ENCODE data around the gene MPO.

MPO gene

DNA sequence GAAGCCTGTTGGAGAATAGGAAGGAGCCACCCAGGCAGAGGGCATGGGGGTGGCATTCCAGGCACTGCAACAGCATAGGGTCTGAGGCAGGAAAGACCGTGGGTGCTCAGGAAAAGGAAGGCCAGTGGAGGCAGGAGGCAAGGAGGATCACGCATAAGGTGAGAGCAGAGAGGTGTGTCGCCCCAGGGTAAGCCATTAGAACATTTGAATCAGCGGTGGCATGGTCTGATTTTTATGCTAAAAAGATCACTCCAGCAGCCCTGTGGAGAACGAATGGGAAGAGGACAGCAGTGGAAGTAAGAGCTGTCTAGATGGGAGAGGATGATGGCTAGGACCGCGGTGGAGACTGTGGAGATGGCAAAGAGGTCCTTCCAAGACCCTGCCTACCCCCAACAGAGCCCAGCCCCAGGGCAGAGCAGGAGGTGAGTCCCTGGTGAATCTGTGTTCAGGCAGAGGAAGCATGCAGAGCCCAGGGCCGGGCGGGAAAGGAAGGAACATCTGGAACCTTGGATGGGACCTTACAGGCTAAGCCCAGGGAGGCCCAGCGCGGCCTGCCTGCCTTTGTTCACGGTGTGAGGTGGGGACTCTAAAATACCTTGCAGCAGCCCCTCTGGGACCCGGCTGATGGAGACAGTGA lies 34.5 kb downstream of the MPO start:
- Histone ChIP-seq H3K4me1 (ENCODE audit: control insufficient read depth in 1 of 2, insufficient read depth in 2 of 2, low read length in 2 of 2) (peaks cover 0 to 10% of the 10 kb centered on the region in 2 donors), H3K36me3 (ENCODE audit: control insufficient read depth in 1 of 2, insufficient read depth in 2 of 2, low read length in 2 of 2) (no peaks in the 10 kb centered on the region), H3K27me3 (ENCODE audit: low read depth, low read length) (peaks cover 28% of the 10 kb centered on the region), H3K4me3 (ENCODE audit: low read depth in 1 of 2, low read length in 2 of 2) (no peak overlapping the region), H3K27ac (ENCODE audit: low read length) (no peak overlapping the region), H3K9me3 (ENCODE audit: control insufficient read depth in 1 of 2, low read length in 2 of 2) (no peaks in the 10 kb centered on the region)

DNA sequence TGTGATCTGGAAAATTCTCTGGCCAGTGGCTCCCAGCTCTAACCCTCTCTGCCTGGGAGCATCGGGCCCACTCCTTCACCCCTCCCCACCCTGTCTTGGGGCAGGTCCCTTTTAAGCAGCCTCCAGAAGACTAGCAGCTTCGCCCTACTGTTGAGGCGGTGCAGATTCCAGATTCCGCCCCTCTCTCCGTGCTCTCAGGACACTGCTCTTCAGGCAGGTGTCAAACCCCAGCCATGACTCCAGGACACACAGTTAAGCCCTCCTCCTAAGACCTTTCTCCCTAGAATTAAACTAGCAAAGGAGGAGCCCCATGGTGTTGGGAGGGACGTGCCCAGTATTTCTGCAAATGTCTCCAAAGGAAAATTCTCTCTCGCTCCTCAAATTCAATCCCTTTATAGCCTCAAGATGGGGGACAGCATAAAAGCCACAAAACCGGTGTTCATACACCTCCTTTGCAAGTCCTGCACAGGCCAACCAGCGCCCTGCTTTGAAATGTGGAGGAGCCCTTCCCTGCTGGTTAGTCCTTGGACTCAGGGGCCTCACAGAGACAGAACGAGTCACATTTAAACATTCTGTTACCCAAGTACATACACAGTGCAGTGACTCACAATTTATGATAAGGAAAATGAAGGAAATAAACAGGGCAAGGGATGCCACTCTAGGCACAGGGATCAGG lies 35.2 kb downstream of the MPO start:
- Histone ChIP-seq H3K27me3 (ENCODE audit: low read depth, low read length) (peaks cover 28% of the 10 kb centered on the region), H3K4me3 (ENCODE audit: low read depth in 1 of 2, low read length in 2 of 2) (no peak overlapping the region), H3K36me3 (ENCODE audit: control insufficient read depth in 1 of 2, insufficient read depth in 2 of 2, low read length in 2 of 2) (no peaks in the 10 kb centered on the region), H3K9me3 (ENCODE audit: control insufficient read depth in 1 of 2, low read length in 2 of 2) (no peaks in the 10 kb centered on the region), H3K27ac (ENCODE audit: low read length) (no peak overlapping the region), H3K4me1 (ENCODE audit: control insufficient read depth in 1 of 2, insufficient read depth in 2 of 2, low read length in 2 of 2) (peaks cover 0 to 10% of the 10 kb centered on the region in 2 donors)

DNA sequence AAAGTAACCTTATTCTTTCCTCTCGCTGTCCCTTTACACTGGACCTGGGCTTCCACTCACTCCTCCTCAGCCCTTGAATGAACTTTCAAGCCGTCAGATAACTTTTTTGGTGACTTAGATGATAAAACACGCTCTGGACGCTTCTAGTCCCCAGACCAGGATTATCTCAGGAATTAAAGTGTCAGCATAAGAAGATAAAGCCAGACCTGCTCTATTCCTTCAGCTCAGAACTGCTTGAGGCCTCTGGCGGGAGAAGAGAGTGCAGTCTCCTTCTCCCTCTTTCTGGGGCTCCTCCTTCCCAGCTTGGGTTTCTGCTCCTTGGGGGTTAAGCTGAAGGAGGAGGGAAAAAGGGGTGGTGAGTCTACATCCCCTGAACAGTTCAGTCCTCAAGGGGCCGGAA lies 35.8 kb downstream of the MPO start:
- no peak overlapping the region for H3K27ac ChIP-seq (ENCODE audit: low read length)
- no peak overlapping the region for H3K4me3 ChIP-seq (ENCODE audit: low read depth in 1 of 2, low read length in 2 of 2)
- peaks cover 0 to 9% of the 10 kb centered on the region in 2 donors for H3K4me1 ChIP-seq (ENCODE audit: control insufficient read depth in 1 of 2, insufficient read depth in 2 of 2, low read length in 2 of 2)
- peaks cover 28% of the 10 kb centered on the region for H3K27me3 ChIP-seq (ENCODE audit: low read depth, low read length)
- H3K36me3 ChIP-seq (ENCODE audit: control insufficient read depth in 1 of 2, insufficient read depth in 2 of 2, low read length in 2 of 2), result no peaks in the 10 kb centered on the region
- H3K9me3 ChIP-seq (ENCODE audit: control insufficient read depth in 1 of 2, low read length in 2 of 2), result no peaks in the 10 kb centered on the region

DNA sequence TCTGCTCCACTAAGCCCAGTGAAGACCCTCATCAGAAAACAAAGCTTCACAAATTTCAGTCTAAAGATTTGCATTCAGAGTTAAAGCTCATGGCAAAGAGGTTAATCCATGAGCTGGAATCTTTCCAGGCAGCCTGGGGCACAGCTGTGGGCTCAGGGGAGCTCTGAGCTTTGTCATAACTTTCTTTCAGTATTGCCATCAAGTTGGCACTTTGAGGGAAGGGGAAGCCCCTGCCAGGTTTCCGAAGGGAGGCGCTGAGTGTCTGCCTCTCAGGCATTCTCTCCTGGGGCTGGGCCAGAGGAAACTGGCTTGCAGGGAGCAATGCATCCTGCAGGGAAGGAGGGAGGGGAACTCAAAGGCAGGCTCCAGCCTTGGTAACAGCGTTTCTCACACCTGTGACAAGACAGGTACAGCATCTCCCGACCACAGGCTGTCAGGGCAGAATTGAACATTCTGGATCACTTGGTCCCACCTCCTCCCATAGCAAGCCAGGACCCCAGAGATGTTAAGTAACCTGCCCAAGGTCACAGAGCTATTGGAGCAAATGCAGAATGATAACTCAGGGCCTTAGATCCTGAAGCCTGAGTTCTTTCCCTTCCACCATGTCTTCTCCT lies 38.5 kb downstream of the MPO start:
- Histone ChIP-seq H3K27me3 (ENCODE audit: low read depth, low read length) (peaks cover 23% of the 10 kb centered on the region), H3K4me3 (ENCODE audit: low read depth in 1 of 2, low read length in 2 of 2) (no peak overlapping the region), H3K27ac (ENCODE audit: low read length) (no peak overlapping the region), H3K36me3 (ENCODE audit: control insufficient read depth in 1 of 2, insufficient read depth in 2 of 2, low read length in 2 of 2) (no peaks in the 10 kb centered on the region), H3K9me3 (ENCODE audit: control insufficient read depth in 1 of 2, low read length in 2 of 2) (no peaks in the 10 kb centered on the region), H3K4me1 (ENCODE audit: control insufficient read depth in 1 of 2, insufficient read depth in 2 of 2, low read length in 2 of 2) (no peaks in the 10 kb centered on the region)

DNA sequence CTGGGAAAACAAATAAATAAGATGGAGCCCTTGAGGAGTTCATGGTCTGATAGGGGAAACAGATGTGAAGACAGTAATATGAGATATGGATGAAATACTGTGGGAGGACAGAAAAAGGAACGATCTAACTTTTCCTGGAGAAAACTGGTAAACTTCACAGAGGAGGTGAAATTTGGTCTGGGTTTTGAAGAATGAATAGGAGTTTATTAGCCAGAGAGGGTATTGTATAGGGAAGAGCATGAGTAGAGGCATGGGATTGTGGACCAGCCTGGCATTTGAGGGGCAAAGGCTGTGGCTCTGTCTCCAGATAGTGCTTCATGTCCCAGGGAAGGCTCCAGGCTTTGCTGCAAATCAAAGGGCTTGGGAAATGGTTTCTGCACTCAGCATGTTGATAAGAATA lies 40.7 kb downstream of the MPO start:
- no peaks in the 10 kb centered on the region for H3K4me1 ChIP-seq (ENCODE audit: control insufficient read depth in 1 of 2, insufficient read depth in 2 of 2, low read length in 2 of 2)
- no peak overlapping the region for H3K27ac ChIP-seq (ENCODE audit: low read length)
- H3K27me3 ChIP-seq (ENCODE audit: low read depth, low read length), result peaks cover 14% of the 10 kb centered on the region

DNA sequence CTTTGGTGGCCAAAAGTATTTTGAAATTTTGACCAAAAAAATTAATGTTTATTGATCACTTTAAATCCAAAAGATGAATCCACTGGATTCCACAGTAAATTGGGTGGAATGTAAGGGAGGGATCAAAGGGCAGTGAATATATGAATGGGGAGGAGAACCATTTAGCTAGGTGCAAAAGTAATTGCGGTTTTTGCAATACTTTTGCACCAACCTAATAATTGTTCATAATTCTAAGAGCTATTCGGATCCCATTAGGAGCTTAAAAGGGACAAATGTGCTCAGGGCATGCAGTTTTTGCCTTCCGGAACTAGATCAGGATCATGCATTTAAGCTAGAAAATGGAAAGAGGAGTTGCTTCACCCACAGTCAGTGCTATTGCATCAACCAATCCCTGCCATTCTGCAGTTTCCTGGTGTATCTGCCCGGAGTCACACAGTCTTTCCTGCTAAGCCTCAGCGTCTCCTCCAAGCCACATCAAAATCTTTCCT lies 42.5 kb downstream of the MPO start, which contains the start of gene LPO:
LPO (plus strand) TSS at position 438 of the 488 bp plus-strand sequence. CDS start 4,396 bp downstream, outside the sequence.
- Histone ChIP-seq H3K27ac (ENCODE audit: low read length) (no peak within 1 kb of the TSS), H3K27me3 (ENCODE audit: low read depth, low read length) (peaks cover 10% of the 10 kb centered on the region), H3K4me1 (ENCODE audit: control insufficient read depth in 1 of 2, insufficient read depth in 2 of 2, low read length in 2 of 2) (no peaks in the 10 kb centered on the region), H3K4me3 (ENCODE audit: low read depth in 1 of 2, low read length in 2 of 2) (no peak within 1 kb of the TSS), H3K9me3 (ENCODE audit: control insufficient read depth in 1 of 2, low read length in 2 of 2) (no peaks in the 10 kb centered on the region), H3K36me3 (ENCODE audit: control insufficient read depth in 1 of 2, insufficient read depth in 2 of 2, low read length in 2 of 2) (no peaks in the 10 kb centered on the region)

More for the DNA sequence above, 40.7 kb downstream of the MPO start:
- no peaks in the 10 kb centered on the region for H3K36me3 ChIP-seq (ENCODE audit: control insufficient read depth in 1 of 2, insufficient read depth in 2 of 2, low read length in 2 of 2)
- no peak overlapping the region for H3K4me3 ChIP-seq (ENCODE audit: low read depth in 1 of 2, low read length in 2 of 2)
- no peaks in the 10 kb centered on the region for H3K9me3 ChIP-seq (ENCODE audit: control insufficient read depth in 1 of 2, low read length in 2 of 2)

DNA sequence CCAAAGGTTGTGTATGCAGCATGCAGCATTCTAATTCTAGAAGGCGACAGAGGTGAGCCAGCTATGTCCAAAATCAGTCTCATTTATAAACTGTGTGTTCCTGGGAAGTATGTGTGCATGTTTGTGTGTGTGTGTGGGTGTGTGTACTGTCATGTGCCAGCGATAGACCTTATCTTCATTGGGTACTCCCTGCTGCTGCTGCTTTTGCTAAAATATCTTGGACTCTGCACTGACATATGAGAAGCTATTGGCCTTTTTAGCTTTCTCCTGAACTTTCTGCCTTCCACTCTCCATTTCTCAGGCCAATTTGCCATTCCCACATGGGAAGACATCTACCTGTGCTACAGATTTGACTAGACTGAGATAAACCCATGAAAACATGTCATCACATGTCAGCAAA lies 44.3 kb downstream of the MPO start:
- peaks cover under 1% of the 10 kb centered on the region for H3K27me3 ChIP-seq (ENCODE audit: low read depth, low read length)
- no peaks in the 10 kb centered on the region for H3K36me3 ChIP-seq (ENCODE audit: control insufficient read depth in 1 of 2, insufficient read depth in 2 of 2, low read length in 2 of 2)
- H3K4me3 ChIP-seq (ENCODE audit: low read depth in 1 of 2, low read length in 2 of 2), result no peak overlapping the region

DNA sequence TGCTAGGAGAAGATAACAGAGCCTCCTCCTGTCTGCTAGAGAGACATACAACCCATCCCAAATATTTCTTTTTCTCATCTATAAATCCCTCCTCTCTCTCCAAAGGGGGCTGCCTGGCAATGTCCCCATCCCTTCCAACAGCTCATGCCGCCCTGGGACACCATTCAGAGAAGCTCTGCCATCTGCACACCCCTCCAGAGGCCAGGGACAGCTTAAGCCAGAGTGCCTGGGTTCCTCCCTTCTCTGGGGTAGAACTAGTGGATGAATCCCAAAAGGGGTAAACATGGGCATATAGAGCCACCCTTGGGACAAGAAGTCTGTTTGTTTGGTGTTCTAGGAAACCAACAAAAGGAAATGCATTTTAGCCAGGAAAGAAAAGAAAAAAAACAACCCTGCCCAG lies 44.9 kb downstream of the MPO start:
- no peaks in the 10 kb centered on the region for H3K36me3 ChIP-seq (ENCODE audit: control insufficient read depth in 1 of 2, insufficient read depth in 2 of 2, low read length in 2 of 2)
- no peak overlapping the region for H3K4me3 ChIP-seq (ENCODE audit: low read depth in 1 of 2, low read length in 2 of 2)
- H3K4me1 ChIP-seq (ENCODE audit: control insufficient read depth in 1 of 2, insufficient read depth in 2 of 2, low read length in 2 of 2), result peaks cover 0 to 4% of the 10 kb centered on the region in 2 donors
- no peaks in the 10 kb centered on the region for H3K27me3 ChIP-seq (ENCODE audit: low read depth, low read length)
- H3K27ac ChIP-seq (ENCODE audit: low read length), result no peak overlapping the region
- no peaks in the 10 kb centered on the region for H3K9me3 ChIP-seq (ENCODE audit: control insufficient read depth in 1 of 2, low read length in 2 of 2)

More for the DNA sequence above, 44.3 kb downstream of the MPO start:
- Histone ChIP-seq H3K9me3 (ENCODE audit: control insufficient read depth in 1 of 2, low read length in 2 of 2) (no peaks in the 10 kb centered on the region), H3K27ac (ENCODE audit: low read length) (no peak overlapping the region), H3K4me1 (ENCODE audit: control insufficient read depth in 1 of 2, insufficient read depth in 2 of 2, low read length in 2 of 2) (peaks cover 0 to 1% of the 10 kb centered on the region in 2 donors)

DNA sequence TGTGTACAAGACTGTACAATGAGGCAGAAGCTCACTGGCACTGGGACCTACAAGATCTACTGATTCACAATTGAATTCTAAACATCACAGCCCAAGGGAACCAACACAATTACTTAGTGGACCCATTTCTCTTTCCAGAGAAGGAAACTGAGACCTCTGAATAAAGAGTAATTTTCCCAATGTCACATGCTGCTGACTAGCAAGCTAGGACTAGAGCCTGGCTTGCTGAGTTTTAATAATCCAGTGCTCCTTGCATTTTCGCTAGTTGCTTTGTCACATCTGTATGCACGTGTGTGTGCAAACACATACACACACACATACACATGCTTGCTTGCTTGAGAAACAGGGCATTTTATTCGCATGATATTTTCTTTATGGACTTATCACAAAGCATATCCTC lies 46.2 kb downstream of the MPO start:
- Histone ChIP-seq H3K36me3 (ENCODE audit: control insufficient read depth in 1 of 2, insufficient read depth in 2 of 2, low read length in 2 of 2) (no peaks in the 10 kb centered on the region), H3K27ac (ENCODE audit: low read length) (no peak overlapping the region), H3K4me3 (ENCODE audit: low read depth in 1 of 2, low read length in 2 of 2) (no peak overlapping the region), H3K9me3 (ENCODE audit: control insufficient read depth in 1 of 2, low read length in 2 of 2) (no peaks in the 10 kb centered on the region), H3K4me1 (ENCODE audit: control insufficient read depth in 1 of 2, insufficient read depth in 2 of 2, low read length in 2 of 2) (peaks cover 0 to 4% of the 10 kb centered on the region in 2 donors), H3K27me3 (ENCODE audit: low read depth, low read length) (no peaks in the 10 kb centered on the region)

DNA sequence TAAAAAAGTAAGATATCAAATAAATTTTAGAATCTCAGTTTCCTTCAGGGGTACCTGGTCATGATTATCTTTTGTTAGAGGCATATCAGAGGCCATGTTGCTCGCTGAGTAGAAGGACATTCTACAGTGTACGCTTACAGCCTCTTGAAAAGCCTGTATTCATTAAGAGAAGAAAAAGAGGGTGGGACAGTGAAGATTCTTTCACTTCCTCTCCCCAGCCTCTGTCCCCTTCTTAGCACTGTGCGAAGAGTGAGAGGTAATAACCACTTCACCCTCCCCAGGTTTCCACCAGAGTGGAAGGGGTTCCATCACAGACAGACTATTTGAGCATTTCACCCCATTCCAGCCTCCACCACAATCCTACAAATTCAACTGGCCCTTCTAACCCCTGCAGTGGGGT lies 47.2 kb downstream of the MPO start:
- Histone ChIP-seq H3K9me3 (ENCODE audit: control insufficient read depth in 1 of 2, low read length in 2 of 2) (no peaks in the 10 kb centered on the region), H3K27me3 (ENCODE audit: low read depth, low read length) (no peaks in the 10 kb centered on the region), H3K4me3 (ENCODE audit: low read depth in 1 of 2, low read length in 2 of 2) (no peak overlapping the region), H3K4me1 (ENCODE audit: control insufficient read depth in 1 of 2, insufficient read depth in 2 of 2, low read length in 2 of 2) (peaks cover 0 to 4% of the 10 kb centered on the region in 2 donors), H3K36me3 (ENCODE audit: control insufficient read depth in 1 of 2, insufficient read depth in 2 of 2, low read length in 2 of 2) (no peaks in the 10 kb centered on the region), H3K27ac (ENCODE audit: low read length) (no peak overlapping the region)

DNA sequence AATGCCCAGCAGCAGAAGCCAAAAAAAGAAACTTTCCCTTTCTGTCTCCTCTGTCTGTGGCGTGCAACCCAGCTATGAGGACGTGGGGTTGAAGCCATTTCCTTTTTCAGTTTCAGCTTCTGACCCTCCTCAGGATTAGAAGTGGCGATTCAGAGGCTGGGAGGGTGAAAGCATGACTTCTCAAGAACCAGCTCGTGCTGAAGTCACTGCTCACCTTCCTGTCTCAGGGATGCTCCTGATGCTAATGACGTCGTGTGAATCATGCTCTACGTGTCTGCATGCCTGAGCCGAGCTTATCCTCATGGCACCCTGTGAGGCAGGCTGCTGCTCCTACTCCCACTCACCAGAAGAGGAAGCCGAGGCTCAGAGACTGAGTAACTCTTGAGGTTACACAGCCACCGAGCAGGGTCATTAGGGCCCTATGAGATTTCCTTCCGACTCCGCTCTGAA lies 48.0 kb downstream of the MPO start:
- Histone ChIP-seq H3K27ac (ENCODE audit: low read length) (no peak overlapping the region), H3K4me1 (ENCODE audit: control insufficient read depth in 1 of 2, insufficient read depth in 2 of 2, low read length in 2 of 2) (peaks cover 0 to 4% of the 10 kb centered on the region in 2 donors), H3K27me3 (ENCODE audit: low read depth, low read length) (no peaks in the 10 kb centered on the region), H3K9me3 (ENCODE audit: control insufficient read depth in 1 of 2, low read length in 2 of 2) (no peaks in the 10 kb centered on the region), H3K4me3 (ENCODE audit: low read depth in 1 of 2, low read length in 2 of 2) (no peak overlapping the region), H3K36me3 (ENCODE audit: control insufficient read depth in 1 of 2, insufficient read depth in 2 of 2, low read length in 2 of 2) (no peaks in the 10 kb centered on the region)
